Liver (tissue), 9 donors: ENCODE results near the gene MARS1. TPM values are rescaled to one million over a fixed set of nuclear protein-coding genes. Genes with fewer than 3 reads are reported as not detected.
"Not testable (repeated sequence)": the region's sequence is repeated elsewhere in the genome, so short reads cannot be mapped to it uniquely, and the experiment has no call there.

ENCODE experiments used
- DNase-seq: peaks from one replicate; pipeline ENCODE4 v3.0.0-alpha.2; 2017; ENCODE audit warnings: low spot score
- H3K27ac ChIP-seq, 2 donors: one replicate each; pipeline ENCODE4 v1.7.0; 2013; ENCODE audit warnings: inconsistent platforms in 2 of 2, low read length in 2 of 2, control low read depth in 1 of 2, low read depth in 1 of 2, mild to moderate bottlenecking in 1 of 2
- H3K27me3 ChIP-seq, 4 donors: one replicate each; pipeline versions ENCODE4 v1.6.1 to v1.7.0; 2013; ENCODE audit warnings: low read length in 3 of 4, inconsistent platforms in 1 of 4, mild to moderate bottlenecking in 1 of 4, moderate library complexity in 1 of 4; ENCODE audit not compliant: control insufficient read depth in 4 of 4, insufficient read depth in 4 of 4
- H3K36me3 ChIP-seq, 4 donors: one replicate each; pipeline versions ENCODE4 v1.6.1 to v1.7.0; 2013; ENCODE audit warnings: low read length in 3 of 4, mild to moderate bottlenecking in 3 of 4, low read depth in 1 of 4, moderate library complexity in 1 of 4; ENCODE audit not compliant: control insufficient read depth in 4 of 4, insufficient read depth in 3 of 4
- H3K4me1 ChIP-seq, 4 donors: one replicate each; pipeline versions ENCODE4 v1.6.1 to v1.7.0; 2013; ENCODE audit warnings: low read length in 3 of 4, mild to moderate bottlenecking in 3 of 4, moderate library complexity in 1 of 4; ENCODE audit not compliant: control insufficient read depth in 4 of 4, insufficient read depth in 4 of 4
- H3K4me3 ChIP-seq, 3 donors: one replicate each; pipeline versions ENCODE4 v1.6.1 to v1.7.0; 2013; ENCODE audit warnings: low read length in 3 of 3, control low read depth in 1 of 3, low read depth in 1 of 3, mild to moderate bottlenecking in 1 of 3
- H3K9ac ChIP-seq, 2 donors: one replicate each; pipeline ENCODE4 v1.7.0; 2013; ENCODE audit warnings: low read length in 2 of 2, mild to moderate bottlenecking in 2 of 2, moderate library complexity in 2 of 2, control low read depth in 1 of 2, low read depth in 1 of 2
- H3K9me3 ChIP-seq, 4 donors: one replicate each; pipeline versions ENCODE4 v1.6.1 to v1.7.0; 2013; ENCODE audit warnings: low read length in 3 of 4; ENCODE audit not compliant: control insufficient read depth in 4 of 4
- FOXA2 ChIP-seq: IDR thresholded peaks from 2 replicates; pipeline ENCODE4 v1.6.1; 2016; ENCODE audit warnings: antibody characterized with exemption
- HNF4A ChIP-seq, 2 donors: conservative IDR thresholded peaks; 2 replicates each; pipeline ENCODE4 v1.6.1; 2016; ENCODE audit warnings: antibody characterized with exemption in 2 of 2, mild to moderate bottlenecking in 2 of 2
- JUND ChIP-seq, 2 donors: IDR thresholded peaks; 2 replicates each; pipeline ENCODE4 v1.6.1; 2016; ENCODE audit warnings: antibody characterized with exemption in 2 of 2
- MAX ChIP-seq: IDR thresholded peaks from 2 replicates; pipeline ENCODE4 v1.6.1; 2016; ENCODE audit warnings: antibody characterized with exemption
- NR2F2 ChIP-seq: IDR thresholded peaks from 2 replicates; pipeline ENCODE4 v1.6.1; 2016; ENCODE audit warnings: antibody characterized with exemption
- RAD21 ChIP-seq, 2 donors: IDR thresholded peaks; 2 replicates each; pipeline ENCODE4 v1.6.1; 2016; ENCODE audit warnings: antibody characterized with exemption in 2 of 2, mild to moderate bottlenecking in 2 of 2
- REST ChIP-seq: IDR thresholded peaks from 2 replicates; pipeline ENCODE4 v1.6.1; 2016; ENCODE audit warnings: antibody characterized with exemption, mild to moderate bottlenecking
- WGBS: extraction: QIAGEN DNeasy Blood & Tissue Kit; methylation state at CpG from one replicate; pipeline ENCODE4 v1.1.7; 2013; 5-methylcytosine and 5-hydroxymethylcytosine counted together
- polyA plus RNA-seq, 2 donors: library from polyadenylated mRNA; stranded (reverse) in 1 of 2; unstranded in 1 of 2; fragments of 200-250 nt in 1 of 2; fragments of >200 nt in 1 of 2; fragmentation: Nextera tagmentation in 1 of 2; extraction: Ambion mirVana in 1 of 2; gene quantifications; one replicate each; pipeline versions ENCODE4 v1.2.1 to v1.2.3, GENCODE V29; 2013 to 2015
- total RNA-seq, 2 donors: library from RNA; depleted of rRNA; stranded (reverse); fragments of >200 nt; gene quantifications; one replicate each; pipeline ENCODE4 v1.2.3, GENCODE V29; 2014
- donor health status: healthy.
- donor health status: healthy.
- donor health status: healthy.
- donor health status: healthy.
- donor health status: healthy.

MARS1 gene
- total and polyA plus RNA-seq, 4 donors, result 43.9 to 83.3 (median 56.0) TPM

- Histone ChIP-seq H3K27me3 (no peaks in the 10 kb centered on the region), H3K9me3 (no peaks in the 10 kb centered on the region), H3K27ac (no peak overlapping the region), H3K9ac (no peak overlapping the region), H3K4me3 (no peak overlapping the region), H3K36me3 (peaks cover 14 to 65% (median 35%) of the 10 kb centered on the region in 4 donors), H3K4me1 (no peaks in the 10 kb centered on the region)
- WGBS, result 97% methylated on average over 11 of the region's 11 CpGs
- TF ChIP-seq NR2F2 (no peak), REST (no peak), MAX (no peak), RAD21 (IDR thresholded peaks at IDR 0.05) (no peak), FOXA2 (no peak), JUND (IDR thresholded peaks at IDR 0.05) (no peak), HNF4A (conservative IDR thresholded peaks at IDR 0.05) (no peak)
- no peak for DNase-seq
These were observed 12.3 kb downstream of the MARS1 start for GRCh38 chr12:57500213-57500612.

- H3K9me3 ChIP-seq, H3K4me3 ChIP-seq, H3K4me1 ChIP-seq, H3K27ac ChIP-seq, H3K9ac ChIP-seq, DNase-seq, H3K27me3 ChIP-seq: not testable (repeated sequence)
- 98% methylated on average over 22 of the region's 22 CpGs for WGBS
- H3K36me3 ChIP-seq, result peaks cover 17 to 72% (median 43%) of the 10 kb centered on the region in 4 donors
These were observed 14.6 kb downstream of the MARS1 start for GRCh38 chr12:57502311-57502969.

GRCh38 chr12:57506541-57506940 lies 18.7 kb downstream of the MARS1 start:
- peaks cover 8 to 47% (median 19%) of the 10 kb centered on the region in 4 donors for H3K36me3 ChIP-seq
- not testable (repeated sequence) for H3K27me3 ChIP-seq, H3K4me1 ChIP-seq, H3K9me3 ChIP-seq, H3K27ac ChIP-seq, DNase-seq, H3K4me3 ChIP-seq, H3K9ac ChIP-seq
- WGBS, result 95% methylated on average over 4 of the region's 4 CpGs

GRCh38 chr12:57507796-57508195 lies 19.9 kb downstream of the MARS1 start:
- WGBS, result 98% methylated on average over 25 of the region's 28 CpGs
- H3K36me3 ChIP-seq, result peaks cover 11 to 51% (median 25%) of the 10 kb centered on the region in 4 donors
- not testable (repeated sequence) for H3K9me3 ChIP-seq, H3K27me3 ChIP-seq, H3K9ac ChIP-seq, DNase-seq, H3K4me1 ChIP-seq, H3K4me3 ChIP-seq, H3K27ac ChIP-seq
